ENCODE data around the gene CD44.
"Not testable (repeated sequence)": the region's sequence is repeated elsewhere in the genome, so short reads cannot be mapped to it uniquely, and the experiment has no call there.

CD44 gene

GRCh38 chr11:35105319-35106079 is 33.5 kb upstream of the CD44 start:
- no peak for TF ChIP-seq CTCF (conservative IDR thresholded peaks at IDR 0.05; ENCODE audit: low read depth, low read length)
- H3K4me3 ChIP-seq (ENCODE audit: low read length) = no peak overlapping the region
- DNase-seq (ENCODE audit: low read depth) = no peak

- no peak overlapping the region for H3K4me3 ChIP-seq (ENCODE audit: low read length)
- DNase-seq (ENCODE audit: low read depth) = no peak
- no peak for TF ChIP-seq CTCF (conservative IDR thresholded peaks at IDR 0.05; ENCODE audit: low read depth, low read length)
Observed at GRCh38 chr11:35106595-35106994, 32.4 kb upstream of the CD44 start.

GRCh38 chr11:35107861-35108260 is 31.1 kb upstream of the CD44 start:
- H3K4me3 ChIP-seq (ENCODE audit: low read length) = no peak overlapping the region
- no peak for TF ChIP-seq CTCF (conservative IDR thresholded peaks at IDR 0.05; ENCODE audit: low read depth, low read length)
- no peak for DNase-seq (ENCODE audit: low read depth)

- not testable (repeated sequence) for DNase-seq (ENCODE audit: low read depth); H3K4me3 ChIP-seq (ENCODE audit: low read length)
Observed at GRCh38 chr11:35108336-35108735, 30.6 kb upstream of the CD44 start.

GRCh38 chr11:35109041-35109440 is 29.9 kb upstream of the CD44 start:
- H3K4me3 ChIP-seq (ENCODE audit: low read length) = no peak overlapping the region
- DNase-seq (ENCODE audit: low read depth) = no peak
- TF ChIP-seq CTCF (conservative IDR thresholded peaks at IDR 0.05; ENCODE audit: low read depth, low read length) = no peak

GRCh38 chr11:35109827-35110226 is 29.1 kb upstream of the CD44 start:
- no peak for DNase-seq (ENCODE audit: low read depth)
- H3K4me3 ChIP-seq (ENCODE audit: low read length) = no peak overlapping the region
- no peak for TF ChIP-seq CTCF (conservative IDR thresholded peaks at IDR 0.05; ENCODE audit: low read depth, low read length)

- no peak for DNase-seq (ENCODE audit: low read depth)
- no peak overlapping the region for H3K4me3 ChIP-seq (ENCODE audit: low read length)
- TF ChIP-seq CTCF (conservative IDR thresholded peaks at IDR 0.05; ENCODE audit: low read depth, low read length) = no peak
Observed at GRCh38 chr11:35111161-35112055, 27.6 kb upstream of the CD44 start.
